Ishikawa (cell line): ENCODE measurements around the gene RASGEF1C.

Experiments used
- CEBPB ChIP-seq: IDR thresholded peaks from 2 replicates; pipeline ENCODE4 v1.6.1; 2012
- CREB1 ChIP-seq: IDR thresholded peaks from 2 replicates; pipeline ENCODE4 v1.6.1; 2012; ENCODE audit warnings: low read depth
- EGR1 ChIP-seq: IDR thresholded peaks from 2 replicates; pipeline ENCODE4 v1.6.1; 2012
- EP300 ChIP-seq: IDR thresholded peaks from 2 replicates; pipeline ENCODE4 v1.6.1; 2012; ENCODE audit warnings: borderline replicate concordance
- FOXM1 ChIP-seq: IDR thresholded peaks from 2 replicates; pipeline ENCODE4 v1.6.1; 2012; ENCODE audit warnings: low read depth, borderline replicate concordance
- NFIC ChIP-seq: IDR thresholded peaks from 2 replicates; pipeline ENCODE4 v1.6.1; 2012
- RAD21 ChIP-seq: IDR thresholded peaks from 2 replicates; pipeline ENCODE4 v1.6.1; 2012; ENCODE audit warnings: low read depth
- TAF1 ChIP-seq: IDR thresholded peaks from 2 replicates; pipeline ENCODE4 v1.6.1; 2012; ENCODE audit warnings: low read depth, mild to moderate bottlenecking
- TCF12 ChIP-seq: IDR thresholded peaks from 2 replicates; pipeline ENCODE4 v1.6.1; 2012; ENCODE audit warnings: low read depth
- TEAD4 ChIP-seq: IDR thresholded peaks from 2 replicates; pipeline ENCODE4 v1.6.1; 2012
- YY1 ChIP-seq: IDR thresholded peaks from 2 replicates; pipeline ENCODE4 v1.6.1; 2012; ENCODE audit warnings: low read depth
- ZBTB7A ChIP-seq: IDR thresholded peaks from 2 replicates; pipeline ENCODE4 v1.6.1; 2012; ENCODE audit warnings: low read depth
- TF ChIP-seq, protein P1 (sequence below): IDR thresholded peaks from 2 replicates; pipeline ENCODE4 v1.6.1; 2012; ENCODE audit warnings: low read depth, mild to moderate bottlenecking
- TF ChIP-seq, protein P2 (sequence below): IDR thresholded peaks from 2 replicates; pipeline ENCODE4 v1.6.1; 2012
- TF ChIP-seq, protein P3 (sequence below): IDR thresholded peaks from 2 replicates; pipeline ENCODE4 v1.6.1; 2012

RASGEF1C gene

DNA sequence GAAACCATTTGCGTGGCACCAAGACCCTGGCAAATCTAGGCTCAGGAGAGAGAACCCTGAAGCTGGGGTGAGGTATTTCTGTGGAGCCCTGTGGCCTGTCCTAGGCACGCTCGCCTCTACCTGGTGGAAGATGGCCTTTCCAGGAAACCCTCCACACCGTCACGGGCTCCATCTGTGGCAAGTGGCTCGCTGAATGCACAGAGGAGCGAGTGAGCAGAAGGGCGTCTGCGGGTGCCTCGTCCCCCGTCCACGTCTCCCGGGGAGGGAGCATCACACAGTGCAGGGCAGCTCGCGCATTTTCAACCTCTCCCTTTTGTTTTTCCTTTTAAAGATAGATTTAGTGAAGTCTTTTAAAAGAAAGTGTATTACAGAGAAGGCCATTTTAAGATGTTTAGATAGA lies 25.3 kb upstream of the RASGEF1C start:
- TF ChIP-seq RAD21 (no peak), CEBPB (no peak), EP300 (no peak)

DNA sequence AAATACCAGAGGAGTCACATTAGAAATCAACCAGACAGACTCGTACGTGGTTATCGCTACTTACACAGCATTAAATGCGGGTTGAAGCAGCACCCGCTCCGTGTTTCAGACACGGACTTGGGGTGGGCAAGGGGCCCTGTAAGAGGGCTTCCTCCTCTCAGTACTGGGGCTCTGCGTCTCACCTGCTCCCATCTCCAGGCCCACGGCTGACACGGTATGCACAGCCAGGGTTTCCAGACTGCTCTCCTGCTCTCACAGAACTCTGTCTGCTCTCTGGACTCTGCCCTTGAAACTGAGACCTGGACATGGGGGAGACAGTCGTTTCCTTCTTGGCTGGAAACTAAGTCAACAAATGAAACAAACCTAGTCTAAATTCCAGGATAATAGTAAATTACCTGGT lies 24.7 kb upstream of the RASGEF1C start:
- TF ChIP-seq NFIC (no peak), CEBPB (no peak), TCF12 (no peak), CREB1 (no peak), FOXM1 (no peak), TAF1 (no peak), RAD21 (no peak), EP300 (no peak), ZBTB7A (no peak), TEAD4 (no peak), YY1 (no peak), EGR1 (no peak)
- TF ChIP-seq, protein P1, sequence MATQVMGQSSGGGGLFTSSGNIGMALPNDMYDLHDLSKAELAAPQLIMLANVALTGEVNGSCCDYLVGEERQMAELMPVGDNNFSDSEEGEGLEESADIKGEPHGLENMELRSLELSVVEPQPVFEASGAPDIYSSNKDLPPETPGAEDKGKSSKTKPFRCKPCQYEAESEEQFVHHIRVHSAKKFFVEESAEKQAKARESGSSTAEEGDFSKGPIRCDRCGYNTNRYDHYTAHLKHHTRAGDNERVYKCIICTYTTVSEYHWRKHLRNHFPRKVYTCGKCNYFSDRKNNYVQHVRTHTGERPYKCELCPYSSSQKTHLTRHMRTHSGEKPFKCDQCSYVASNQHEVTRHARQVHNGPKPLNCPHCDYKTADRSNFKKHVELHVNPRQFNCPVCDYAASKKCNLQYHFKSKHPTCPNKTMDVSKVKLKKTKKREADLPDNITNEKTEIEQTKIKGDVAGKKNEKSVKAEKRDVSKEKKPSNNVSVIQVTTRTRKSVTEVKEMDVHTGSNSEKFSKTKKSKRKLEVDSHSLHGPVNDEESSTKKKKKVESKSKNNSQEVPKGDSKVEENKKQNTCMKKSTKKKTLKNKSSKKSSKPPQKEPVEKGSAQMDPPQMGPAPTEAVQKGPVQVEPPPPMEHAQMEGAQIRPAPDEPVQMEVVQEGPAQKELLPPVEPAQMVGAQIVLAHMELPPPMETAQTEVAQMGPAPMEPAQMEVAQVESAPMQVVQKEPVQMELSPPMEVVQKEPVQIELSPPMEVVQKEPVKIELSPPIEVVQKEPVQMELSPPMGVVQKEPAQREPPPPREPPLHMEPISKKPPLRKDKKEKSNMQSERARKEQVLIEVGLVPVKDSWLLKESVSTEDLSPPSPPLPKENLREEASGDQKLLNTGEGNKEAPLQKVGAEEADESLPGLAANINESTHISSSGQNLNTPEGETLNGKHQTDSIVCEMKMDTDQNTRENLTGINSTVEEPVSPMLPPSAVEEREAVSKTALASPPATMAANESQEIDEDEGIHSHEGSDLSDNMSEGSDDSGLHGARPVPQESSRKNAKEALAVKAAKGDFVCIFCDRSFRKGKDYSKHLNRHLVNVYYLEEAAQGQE = no peak
- TF ChIP-seq, protein P2, sequence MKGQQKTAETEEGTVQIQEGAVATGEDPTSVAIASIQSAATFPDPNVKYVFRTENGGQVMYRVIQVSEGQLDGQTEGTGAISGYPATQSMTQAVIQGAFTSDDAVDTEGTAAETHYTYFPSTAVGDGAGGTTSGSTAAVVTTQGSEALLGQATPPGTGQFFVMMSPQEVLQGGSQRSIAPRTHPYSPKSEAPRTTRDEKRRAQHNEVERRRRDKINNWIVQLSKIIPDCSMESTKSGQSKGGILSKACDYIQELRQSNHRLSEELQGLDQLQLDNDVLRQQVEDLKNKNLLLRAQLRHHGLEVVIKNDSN = no peak
- TF ChIP-seq, protein P3, sequence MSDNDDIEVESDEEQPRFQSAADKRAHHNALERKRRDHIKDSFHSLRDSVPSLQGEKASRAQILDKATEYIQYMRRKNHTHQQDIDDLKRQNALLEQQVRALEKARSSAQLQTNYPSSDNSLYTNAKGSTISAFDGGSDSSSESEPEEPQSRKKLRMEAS = no peak

DNA sequence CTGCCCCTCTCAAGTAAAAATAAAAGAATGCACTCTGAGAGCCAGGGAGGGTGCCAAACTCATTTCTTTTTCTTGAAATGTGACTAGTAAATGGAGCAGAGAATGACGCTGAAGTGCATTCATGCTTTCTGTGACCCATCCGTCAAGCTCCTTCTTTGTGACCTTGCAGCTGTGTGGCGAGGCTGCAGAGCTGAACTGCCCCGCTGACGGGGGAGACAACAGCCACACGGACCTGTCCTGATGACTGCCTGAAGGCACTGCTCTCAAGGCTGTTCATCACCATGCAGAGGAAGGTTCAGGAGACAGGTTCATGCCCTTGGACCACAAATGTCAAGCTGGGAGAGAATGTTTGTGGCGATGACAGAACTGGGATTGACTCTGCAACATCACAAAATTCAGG lies 21.0 kb upstream of the RASGEF1C start:
- TF ChIP-seq EGR1 = no peak
- TF ChIP-seq CREB1 = no peak
- TF ChIP-seq TCF12 = no peak
- TF ChIP-seq, protein P3 = no peak

GRCh38 chr5:180222056-180222455 lies 13.0 kb upstream of the RASGEF1C start:
- no peak for TF ChIP-seq YY1

DNA sequence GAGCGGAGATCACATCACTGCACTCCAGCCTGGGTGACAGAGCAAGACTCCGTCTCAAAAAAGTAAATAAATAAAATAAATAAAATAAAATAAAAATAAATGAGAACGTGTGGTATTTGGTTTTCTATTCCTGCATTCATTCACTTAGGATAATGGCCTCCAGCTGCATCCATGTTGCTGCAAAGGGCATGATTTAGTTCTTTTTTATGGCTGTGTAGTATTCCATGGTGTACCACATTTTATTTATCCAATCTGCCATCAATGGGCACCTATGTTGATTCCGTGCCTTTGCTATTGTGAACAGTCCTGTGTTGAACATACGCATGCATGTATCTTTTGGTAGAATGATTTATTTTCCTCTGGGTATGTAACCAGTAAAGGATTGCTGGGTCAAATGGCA lies 8.8 kb upstream of the RASGEF1C start:
- no peak for TF ChIP-seq EP300
- TF ChIP-seq, protein P3 = no peak
- no peak for TF ChIP-seq NFIC
- TF ChIP-seq, protein P2 = no peak

DNA sequence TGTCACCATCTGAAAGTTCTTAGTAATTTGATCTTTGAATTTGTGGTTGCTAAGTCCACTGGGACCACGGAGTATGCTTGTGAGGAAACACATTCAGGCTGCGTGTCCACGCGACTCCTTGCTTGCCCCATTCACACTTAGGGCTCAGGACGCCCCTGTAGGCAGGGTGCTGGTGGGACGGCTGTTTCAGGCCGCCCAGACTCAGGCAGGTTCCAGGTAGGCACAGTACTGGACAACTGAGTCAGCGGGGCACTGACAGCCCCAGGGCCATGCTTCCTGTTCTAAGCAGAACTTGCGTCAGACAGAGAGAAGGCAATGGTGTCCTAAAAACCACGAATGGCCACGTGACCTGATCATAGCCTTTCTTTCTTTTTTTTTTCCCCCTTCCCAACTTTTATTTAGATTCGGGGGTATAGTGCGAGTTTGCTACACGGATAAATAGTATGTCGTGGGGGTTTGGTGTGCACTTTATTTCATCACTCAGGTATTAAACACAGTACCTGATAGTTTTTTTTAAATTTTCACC lies 7.7 kb upstream of the RASGEF1C start:
- TF ChIP-seq NFIC (no peak), TAF1 (no peak), EP300 (no peak), CREB1 (no peak), CEBPB (no peak), YY1 (no peak), RAD21 (no peak), TEAD4 (no peak), TCF12 (no peak), FOXM1 (no peak), ZBTB7A (no peak), EGR1 (no peak)
- TF ChIP-seq, protein P3 = no peak
- TF ChIP-seq, protein P2 = no peak
- TF ChIP-seq, protein P1 = no peak
